HG02884 (cell line): ENCODE measurements around the gene IGF2BP3.
A peak's percentile ranks its signal among the peaks of the same experiment; 100 is the strongest.
"Not testable (repeated sequence)": the region's sequence is repeated elsewhere in the genome, so short reads cannot be mapped to it uniquely, and the experiment has no call there.

Source experiments
- ATAC-seq: cut with Tn5 transposase; IDR thresholded peaks from one replicate; pipeline ENCODE4 v1.9.1; 2021; ENCODE audit warnings: mild to moderate bottlenecking, moderate library complexity; ENCODE audit not compliant: unreplicated experiment

The IGF2BP3 gene

GRCh38 chr7:23470330-23471105, at the start of gene IGF2BP3:
Gene IGF2BP3, minus strand, starts transcription at chr7:23470491. Its CDS starts 381 bp downstream, at chr7:23470110.
- no peak for ATAC-seq

DNA sequence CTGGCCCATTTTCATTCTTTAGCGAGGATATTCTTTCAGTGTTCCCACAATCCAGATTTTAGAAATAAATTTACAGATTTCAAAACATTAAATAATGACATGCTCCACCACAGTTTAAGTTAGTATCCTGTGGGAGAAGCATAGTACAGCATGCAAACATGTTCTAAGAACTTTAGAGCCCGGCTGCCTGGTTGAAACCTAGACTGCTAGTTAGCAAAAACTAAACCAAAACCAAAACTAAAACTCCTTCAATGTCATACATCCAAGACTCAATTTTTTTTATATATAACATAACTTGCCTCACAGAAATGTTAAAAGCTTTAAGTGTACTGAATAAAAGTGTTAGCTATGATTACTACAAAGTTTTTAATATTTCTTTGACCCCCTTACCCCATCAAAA, 44.5 kb upstream of the IGF2BP3 start:
- no peak for ATAC-seq

DNA sequence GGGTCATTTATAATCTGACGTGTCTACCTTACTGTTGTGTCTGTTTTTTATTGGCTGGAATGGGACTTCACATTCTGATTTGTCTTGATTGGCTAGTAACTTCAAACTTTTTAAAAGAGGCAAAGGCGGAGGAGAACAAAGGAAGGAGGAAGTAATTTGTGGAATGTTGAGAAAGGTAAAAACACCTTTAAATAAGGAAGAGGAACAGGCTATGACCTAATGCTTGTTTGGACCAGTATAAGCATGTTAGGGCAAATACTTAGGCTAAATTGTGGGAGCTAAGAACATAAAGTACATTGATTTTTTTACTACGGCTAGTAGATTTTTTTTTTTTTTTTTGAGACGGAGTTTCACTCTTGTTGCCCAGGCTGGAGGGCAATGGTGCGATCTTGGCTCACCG, 43.5 kb upstream of the IGF2BP3 start:
- not testable (repeated sequence) for ATAC-seq

- ATAC-seq: no peak
Observed at GRCh38 chr7:23494009-23494408, 23.7 kb upstream of the IGF2BP3 start.

DNA sequence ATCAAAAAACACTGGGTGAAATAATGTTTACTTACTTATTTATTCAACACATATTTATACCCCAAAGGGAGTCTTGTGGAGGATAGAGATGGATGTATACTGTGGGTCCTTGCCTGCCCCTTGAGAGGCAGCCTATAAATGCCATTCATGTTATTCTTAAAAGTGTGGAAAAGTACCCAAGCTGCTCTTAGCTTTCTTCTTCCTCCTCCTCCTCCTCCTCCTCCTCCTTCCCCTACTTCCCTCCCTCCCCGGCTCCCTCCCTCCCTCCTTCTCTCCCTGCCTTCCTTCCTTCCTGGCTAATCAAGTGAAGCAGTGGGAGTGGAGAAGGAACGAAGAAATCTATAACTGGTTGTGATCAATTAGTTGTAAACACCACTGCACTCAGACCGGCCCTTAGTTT, 21.2 kb upstream of the IGF2BP3 start:
- ATAC-seq: no peak

DNA sequence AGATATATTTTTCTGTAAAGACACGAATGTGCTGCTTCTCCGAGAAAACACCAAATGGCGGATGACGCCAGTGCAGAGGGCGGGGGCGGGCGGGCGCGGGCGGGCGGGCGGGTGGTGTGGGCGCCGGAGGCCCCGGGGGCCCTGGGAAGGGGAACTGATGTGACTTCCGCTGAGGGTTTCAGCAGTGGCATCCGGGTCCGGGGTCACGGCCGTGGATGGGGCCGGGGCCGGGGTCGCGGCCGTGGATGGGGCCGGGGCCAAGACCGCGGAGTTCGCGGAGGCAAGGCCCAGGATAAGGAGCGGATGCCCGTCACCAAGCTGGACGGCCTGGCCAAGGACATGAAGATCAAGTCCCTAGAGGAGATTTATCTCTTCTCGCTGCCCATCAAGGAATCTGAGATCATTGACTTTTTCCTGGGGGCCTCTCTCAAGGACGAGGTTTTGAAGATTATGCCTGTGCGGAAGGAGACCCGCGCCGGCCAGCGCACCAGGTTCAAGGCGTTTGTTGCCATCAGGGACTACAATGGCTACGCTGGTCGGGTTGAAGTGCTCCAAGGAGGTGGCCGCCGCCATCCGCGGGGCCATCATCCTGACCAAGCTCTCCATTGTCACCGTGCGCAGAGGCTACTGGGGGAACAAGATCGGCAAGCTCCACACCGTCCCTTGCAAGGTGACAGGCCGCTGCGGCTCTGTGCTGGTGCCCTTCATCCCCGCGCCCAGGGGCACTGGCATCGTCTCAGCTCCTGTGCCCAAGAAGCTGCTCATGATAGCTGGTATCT, 20.3 kb upstream of the IGF2BP3 start:
- peak; percentile 66 for ATAC-seq

GRCh38 chr7:23488714-23489113, 18.4 kb upstream of the IGF2BP3 start:
- not testable (repeated sequence) for ATAC-seq

- no peak for ATAC-seq
Observed at GRCh38 chr7:23487670-23488069, 17.4 kb upstream of the IGF2BP3 start.

GRCh38 chr7:23486002-23486773, 15.9 kb upstream of the IGF2BP3 start:
- no peak for ATAC-seq

DNA sequence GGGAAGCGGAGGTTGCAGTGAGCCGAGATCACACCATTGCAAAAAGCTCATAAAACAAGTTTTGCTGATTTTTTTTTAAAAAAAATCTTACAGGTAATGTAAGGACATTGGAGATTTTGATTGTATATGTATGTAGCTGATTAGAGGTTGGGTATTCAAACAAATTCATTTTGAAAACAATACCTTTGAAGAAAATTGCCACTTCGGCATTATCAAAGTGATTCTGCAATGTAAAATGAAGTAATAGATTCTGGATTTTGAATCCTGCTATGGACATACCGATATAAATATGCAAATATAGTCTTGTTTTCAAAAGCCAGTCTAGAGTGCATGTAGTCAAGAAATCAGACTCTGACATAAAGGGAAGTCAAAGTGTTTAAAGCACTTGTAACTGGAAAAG, 12.4 kb upstream of the IGF2BP3 start:
- ATAC-seq: no peak

GRCh38 chr7:23477962-23478866, 7.9 kb upstream of the IGF2BP3 start:
- ATAC-seq: no peak

DNA sequence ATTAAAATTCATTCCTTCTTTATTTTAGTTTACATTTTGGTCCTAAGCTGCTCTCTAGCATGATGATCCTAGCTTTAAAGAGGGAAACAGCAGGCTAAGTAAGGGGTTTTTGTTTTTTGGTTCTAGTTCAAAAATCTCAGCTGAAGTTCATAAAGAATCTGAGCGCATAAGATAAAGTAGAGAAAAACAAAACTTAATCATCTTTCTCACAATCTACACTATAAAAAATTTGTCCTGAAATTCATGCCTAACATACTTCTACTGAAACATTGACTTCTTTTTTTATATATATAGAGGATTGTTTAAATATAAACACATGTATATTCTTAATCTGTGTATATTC, 6.8 kb upstream of the IGF2BP3 start:
- no peak for ATAC-seq

DNA sequence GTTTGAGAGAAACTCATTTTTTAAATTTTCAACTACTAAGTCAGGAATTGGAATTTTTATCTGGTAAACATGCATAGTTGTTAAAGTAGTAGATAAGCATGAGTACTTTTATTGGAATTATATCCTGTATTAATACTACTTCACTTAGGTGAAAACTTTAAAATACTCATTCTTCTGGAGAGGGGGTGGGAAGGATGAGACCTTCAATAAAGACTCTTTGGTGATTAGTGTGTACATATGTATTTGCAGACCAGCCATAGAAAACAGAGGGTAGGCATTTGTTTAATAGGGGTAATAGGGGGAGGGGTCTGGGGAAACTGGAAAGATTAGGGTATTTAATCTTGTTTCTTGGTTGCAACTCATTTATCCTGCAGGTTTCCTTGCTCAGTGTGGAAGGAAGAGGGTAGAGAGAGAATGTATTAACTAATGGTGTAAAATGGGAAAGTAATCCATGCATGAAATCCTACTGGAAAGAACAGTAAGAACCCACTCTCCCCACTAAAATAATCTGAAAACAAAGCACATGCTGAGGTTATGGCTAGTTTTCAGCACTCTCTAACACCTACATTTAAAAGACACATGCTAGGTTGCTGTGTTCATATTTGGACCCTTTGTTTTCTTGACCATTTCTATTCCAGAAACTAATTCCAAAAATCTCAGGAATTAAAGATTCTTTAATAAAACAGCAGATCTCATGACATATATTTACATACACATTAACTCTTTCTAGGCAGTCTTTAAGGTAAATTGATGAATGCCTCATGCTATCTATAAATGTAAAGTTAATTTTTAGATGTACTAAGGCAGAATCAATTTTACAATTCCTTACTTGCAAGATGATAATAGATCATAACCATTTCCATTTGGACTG, 6.2 kb upstream of the IGF2BP3 start:
- ATAC-seq: no peak

DNA sequence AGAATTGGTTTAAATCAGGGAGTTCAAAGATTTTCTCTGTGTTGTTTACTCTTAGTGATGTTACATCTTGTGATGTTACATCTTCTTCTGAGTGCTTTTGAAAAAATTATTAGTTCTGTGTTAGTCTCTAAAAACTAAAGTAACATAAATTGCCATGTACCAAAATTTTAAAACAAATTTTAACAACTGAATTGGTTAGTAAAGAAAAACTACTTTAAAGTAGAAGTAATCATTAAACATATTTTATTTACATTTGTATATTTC, 5.2 kb upstream of the IGF2BP3 start:
- no peak for ATAC-seq

- ATAC-seq: no peak
Observed at GRCh38 chr7:23474829-23475575, 4.7 kb upstream of the IGF2BP3 start.

DNA sequence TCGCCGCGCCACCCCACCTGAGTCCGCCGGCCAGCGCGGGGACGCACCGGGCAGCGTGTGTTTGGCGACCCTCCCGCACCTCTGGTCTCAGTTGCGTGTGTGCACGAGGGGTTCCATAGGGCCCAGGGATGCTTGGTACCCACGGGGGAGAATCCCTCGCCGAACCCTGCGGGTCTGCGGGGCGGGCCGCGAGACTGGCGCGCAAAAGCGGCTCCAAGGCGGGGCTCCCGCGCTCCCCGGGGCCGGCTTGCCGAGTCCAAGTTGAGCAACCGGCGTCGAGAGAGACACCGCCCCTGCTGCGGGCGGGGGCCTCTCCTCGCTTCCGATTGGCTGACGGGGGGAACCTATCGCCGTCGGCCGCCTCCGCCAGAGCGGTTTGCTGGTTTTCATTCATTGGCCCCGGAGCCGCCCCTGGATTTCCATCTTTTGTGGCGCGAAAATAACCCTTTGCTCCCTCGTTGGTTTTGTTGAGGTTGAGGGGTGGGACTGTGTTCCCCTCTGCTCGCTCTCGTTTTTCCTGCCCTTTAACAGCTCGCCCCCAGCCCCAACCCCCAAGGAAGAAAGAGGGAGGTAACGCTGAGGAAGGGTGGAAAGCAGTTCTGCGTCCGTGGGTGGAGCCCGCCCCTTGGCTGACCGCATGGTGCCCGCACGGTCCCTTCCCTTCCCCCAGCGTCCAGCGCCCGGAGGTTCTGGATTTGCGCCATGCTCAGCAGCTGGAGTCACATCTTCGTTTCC, 4.0 kb upstream of the IGF2BP3 start:
- ATAC-seq: peak; percentile 57

DNA sequence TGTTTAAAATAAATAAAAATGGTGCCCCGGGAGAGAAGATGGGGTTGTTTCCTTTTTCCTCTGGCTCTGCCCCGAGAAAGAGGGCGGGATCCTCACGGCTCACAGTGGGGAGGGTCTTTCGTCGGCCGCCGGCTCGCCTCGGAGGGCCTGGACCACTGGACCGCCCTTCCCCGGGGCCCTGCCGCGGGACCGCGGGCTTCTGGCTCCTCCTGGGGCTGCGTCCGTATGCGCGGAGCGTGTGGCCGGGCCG, 3.5 kb upstream of the IGF2BP3 start:
- ATAC-seq: no peak

DNA sequence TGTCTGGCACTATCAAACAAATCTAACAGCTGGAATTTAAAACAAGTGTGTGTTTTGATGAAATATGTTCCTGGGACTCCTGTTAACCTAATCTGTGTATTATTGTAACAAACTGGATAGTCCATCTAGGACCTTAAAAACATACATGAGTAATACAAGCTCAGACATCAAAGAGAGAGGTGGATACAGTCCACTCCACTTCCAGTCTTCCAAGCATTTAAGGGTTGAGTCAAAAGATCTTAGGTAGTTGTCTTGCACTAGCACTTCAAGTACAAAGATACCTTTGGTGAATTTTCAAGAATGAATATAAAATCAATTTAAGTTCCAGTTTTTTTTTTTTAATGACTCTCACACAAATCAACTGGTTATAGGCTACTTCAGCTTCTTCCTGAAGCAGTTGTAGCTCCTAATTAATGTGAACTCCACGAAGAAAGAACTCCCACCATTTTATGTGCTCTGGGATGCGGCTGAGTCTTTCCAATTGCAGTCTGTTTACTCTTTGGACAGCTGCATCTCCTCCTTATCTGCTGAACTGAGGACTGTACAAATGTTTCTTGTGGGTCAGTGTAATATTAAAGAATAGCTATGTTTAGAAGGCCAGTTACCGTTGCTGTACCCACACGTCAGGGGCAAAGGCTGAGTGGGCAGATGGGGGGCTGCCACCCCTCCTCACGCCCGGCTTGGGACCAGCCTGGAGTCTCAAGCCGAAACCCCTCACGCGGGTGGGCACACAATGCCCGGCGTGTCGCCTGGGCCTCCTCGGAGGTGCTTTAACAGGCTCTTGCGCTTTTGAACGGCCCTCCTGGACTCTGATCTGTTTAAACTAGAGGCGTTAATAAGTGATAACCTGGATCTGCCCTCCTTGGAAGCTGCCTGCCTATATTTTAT, 2.9 kb upstream of the IGF2BP3 start:
- no peak for ATAC-seq
